Lung microvascular endothelial cell (primary cell): ENCODE measurements around the gene SYNDIG1. TPM values are rescaled to one million over a fixed set of nuclear protein-coding genes. Genes with fewer than 3 reads are reported as not detected.

ENCODE experiments used
- DNase-seq, 2 donors: peaks; one replicate each; pipeline versions ENCODE4 v3.0.0 to v3.0.0-alpha.2; 2010; ENCODE audit warnings: low read depth in 2 of 2
- total RNA-seq: library from RNA; depleted of rRNA; stranded (reverse); fragments of >200 nt; gene quantifications from 2 replicates; pipeline ENCODE4 v1.2.1, GENCODE V29; 2014

The SYNDIG1 gene
- total RNA-seq, 1 donor from 2014 or later: not detected

DNA sequence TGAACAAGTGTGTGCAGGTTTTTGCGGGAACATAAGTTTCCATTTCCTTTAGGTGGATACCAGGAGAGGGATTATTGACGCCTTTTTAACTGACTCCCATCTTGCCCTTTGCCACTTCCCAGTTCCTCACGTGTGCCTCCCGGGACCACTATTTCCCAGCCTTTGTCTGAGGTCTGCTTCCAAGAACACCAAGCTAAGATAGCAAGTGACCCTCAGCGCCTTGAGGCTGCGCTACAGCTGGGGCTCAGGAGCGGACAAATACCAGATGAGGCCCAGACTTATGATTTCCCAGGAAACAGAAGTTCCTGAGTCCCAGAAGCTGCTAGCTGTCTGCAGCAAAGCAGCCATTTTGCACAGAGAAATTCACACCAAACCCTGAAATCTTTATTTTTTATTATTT lies 216.7 kb downstream of the SYNDIG1 start:
- DNase-seq: no peak

DNA sequence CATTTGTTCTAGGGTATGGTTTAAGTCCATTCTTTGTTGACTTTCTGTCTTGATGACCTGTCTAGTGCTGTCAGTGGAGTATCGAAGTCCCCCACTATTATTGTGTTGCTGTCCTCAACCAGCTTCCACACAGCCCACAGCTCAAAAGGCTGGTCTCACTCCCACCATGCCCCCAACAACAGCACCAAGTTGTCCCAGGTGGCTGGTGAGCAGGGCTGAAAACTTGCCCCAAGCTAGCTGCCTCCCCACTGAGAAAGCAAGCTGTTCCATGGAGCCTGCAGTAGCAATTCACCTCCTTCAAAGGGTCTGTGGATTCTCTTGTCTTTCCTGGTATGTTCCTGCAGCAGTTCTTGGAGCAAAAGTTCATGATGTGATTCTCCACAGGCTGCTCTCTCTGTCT lies 221.0 kb downstream of the SYNDIG1 start:
- no peak for DNase-seq

DNA sequence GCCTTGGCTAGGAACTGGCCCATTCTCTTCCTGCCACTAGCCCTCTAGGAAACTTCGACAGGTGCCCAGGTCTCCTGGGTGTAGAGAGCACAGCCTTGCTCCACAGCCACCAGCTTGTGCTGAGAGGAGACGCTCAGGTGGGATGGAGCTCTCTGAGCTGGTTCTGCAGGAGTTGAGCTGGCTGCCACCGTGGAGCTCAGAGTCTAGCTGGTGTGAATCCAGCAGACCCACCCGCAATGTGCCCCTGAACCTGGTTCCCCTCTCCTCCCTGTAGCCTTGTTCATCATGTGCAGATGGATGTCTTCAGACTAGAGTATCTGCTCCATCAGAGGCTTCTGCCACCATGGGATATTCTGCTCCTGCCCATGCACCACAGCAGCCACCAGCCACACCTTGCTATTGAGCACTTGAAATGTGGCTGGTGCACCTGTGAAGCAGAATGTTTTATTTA lies 222.5 kb downstream of the SYNDIG1 start:
- DNase-seq: no peak

DNA sequence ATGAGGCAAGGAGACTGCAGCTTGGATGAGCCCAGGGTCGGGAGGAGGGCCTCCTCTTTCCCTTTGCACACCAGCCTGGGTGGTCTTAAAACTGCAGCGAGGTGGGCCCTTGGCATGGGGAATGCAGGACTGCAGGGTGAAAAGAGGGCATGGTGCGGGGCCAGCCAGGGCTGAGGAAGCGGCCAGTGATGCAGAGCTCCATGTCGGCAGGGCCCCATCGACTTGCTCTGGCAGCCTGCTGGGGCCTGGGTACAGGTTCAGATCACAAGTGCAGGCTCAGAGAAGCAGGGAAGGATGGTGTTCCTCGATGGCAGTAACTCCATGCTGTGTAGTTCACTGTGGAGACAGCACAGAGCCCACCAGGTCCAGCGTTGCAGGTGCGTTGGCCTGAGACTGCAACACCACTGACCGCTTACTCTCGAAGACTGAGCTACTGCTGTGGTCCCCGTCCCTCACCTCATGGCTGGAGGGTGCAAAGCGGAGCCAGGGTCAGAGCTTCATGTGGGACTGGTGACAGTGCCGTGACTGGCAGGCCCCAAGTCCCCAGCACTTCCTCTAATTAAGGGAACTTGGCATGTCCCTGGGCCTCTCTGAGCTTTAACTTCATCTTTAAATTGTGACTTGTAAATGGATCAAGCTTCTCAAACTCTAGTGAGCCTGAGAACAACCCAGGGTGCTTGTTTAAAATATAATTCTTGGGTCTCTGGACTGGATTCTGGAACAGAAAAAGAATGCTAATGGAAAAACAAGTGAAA lies 223.2 kb downstream of the SYNDIG1 start:
- no peak for DNase-seq

DNA sequence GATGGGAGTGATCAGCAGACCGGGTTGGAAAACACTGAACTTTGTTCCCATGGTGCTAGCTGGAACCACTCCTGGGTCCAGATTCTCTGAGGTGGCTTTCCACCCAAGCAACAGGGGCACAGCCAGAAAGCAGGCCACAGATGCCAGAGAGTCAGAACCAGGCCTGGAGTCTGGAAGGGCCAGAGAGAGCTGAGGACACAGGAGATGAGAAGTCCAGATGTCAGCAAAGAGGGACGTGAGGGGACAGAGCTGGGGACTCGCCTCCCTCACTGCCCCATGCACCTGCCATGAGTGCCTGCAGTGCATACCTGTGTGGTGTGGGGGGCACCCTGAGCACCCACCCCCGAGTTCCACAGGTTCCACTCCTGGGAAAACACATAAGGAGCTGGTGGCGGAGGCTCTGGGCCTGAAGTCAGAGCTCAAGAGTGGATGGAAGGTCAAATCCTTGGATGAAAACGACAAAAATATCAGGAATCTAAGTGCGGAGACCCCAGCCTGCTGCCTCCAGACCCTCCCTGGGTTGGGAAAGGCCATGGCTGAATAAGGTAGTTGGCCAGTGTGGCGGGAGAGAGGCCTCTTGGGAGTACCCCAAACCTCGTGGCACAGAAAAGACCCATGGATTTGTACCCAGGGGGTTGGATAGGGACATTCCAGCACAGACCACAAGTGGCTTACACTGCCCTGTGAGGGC lies 224.2 kb downstream of the SYNDIG1 start:
- no peak for DNase-seq

DNA sequence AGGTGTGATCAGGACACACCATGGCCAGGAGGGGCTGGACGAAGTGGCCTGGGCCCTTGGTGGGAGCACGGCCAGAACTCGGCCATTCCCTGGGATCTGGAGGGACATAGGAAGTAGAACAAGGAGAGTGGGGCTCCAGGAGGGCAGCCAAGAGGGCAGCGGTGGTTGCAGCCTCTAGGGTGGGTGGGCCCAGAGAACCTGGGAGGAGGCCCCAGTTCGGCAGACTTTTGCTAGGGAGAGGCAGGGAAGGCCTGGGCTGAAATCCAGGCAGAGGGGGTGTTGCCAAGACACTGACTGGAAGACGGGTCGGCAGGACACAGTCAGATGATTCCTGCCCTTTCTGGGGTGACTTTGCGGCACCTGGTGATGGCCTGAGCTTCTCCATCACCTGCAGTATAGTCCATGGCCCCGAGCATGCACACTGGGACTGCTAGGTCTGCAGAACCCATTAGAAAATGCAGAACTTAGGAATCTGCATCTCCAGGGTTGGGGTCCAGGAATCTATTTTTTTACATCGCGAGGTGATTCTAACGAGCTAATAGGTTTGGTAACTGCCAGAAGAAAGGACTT lies 224.8 kb downstream of the SYNDIG1 start:
- DNase-seq: no peak

DNA sequence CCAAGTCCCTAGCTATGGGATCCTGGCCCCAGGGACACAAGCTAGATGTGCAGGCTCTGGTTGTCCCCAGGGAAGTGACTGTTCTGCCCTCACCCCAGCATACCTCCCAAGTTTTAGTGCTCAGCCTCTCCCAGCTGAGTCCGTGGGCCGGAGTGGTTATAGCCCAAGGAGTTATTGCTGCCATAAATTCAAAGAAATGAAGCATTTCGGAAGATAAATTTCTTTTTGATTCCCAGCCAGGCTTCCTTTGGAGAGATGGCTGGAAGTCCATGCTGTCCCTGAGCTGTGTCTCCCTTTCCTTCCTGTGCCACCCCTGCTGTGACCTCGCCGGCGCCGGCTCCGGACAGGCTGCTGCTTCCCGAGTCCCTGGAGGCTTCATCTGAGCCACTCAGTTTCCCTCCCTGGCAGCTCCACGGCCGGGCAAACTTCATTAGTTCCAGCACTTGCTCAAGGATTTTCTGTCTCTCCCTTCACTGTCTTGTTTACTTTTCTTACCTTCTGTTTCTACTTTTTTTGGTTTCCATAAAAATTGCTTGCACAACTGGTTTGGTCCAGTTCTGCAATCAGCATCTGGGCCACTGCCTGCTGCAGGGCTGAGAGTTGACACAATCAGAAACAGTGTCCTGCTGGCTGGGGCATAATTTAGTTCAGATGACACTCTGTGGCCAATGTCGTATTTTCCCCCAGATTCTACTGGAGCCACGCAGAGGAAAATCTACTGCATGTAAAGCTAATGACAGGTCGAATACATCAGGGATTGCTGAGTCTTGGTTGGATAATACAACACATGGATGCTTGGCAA lies 225.5 kb downstream of the SYNDIG1 start:
- DNase-seq: no peak

DNA sequence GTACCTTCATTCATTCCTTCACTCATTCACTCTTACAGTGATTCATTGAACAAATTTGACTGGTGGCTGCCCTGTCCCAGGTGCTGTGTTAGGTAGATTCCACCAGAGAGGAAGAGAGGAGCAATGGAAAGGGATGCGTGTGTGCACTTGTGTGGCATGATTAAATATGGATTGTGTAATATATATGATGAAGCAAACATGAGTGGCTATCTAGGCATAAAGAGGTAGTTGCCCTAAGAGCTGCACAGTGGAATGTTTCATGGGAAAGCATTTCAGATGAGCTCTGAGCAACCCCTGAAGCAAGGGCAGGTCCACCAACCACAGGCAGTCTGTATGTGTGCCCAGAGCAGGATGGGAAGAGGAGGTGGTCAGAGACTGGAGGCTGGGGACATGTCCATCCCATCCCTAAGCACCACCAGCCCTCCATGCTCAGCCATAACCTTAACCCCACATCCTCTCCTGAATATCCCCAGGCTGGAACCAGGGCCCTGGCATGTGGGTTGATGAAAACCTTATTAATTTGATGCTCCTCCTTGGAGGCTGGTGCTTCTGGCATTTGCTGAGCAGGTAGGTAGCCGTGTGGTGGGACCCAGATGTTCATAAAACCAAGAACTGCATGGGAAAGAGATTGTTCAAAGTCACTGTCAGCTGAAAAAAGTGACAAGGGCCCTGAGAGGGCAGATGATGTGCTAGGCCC lies 226.2 kb downstream of the SYNDIG1 start:
- no peak for DNase-seq

DNA sequence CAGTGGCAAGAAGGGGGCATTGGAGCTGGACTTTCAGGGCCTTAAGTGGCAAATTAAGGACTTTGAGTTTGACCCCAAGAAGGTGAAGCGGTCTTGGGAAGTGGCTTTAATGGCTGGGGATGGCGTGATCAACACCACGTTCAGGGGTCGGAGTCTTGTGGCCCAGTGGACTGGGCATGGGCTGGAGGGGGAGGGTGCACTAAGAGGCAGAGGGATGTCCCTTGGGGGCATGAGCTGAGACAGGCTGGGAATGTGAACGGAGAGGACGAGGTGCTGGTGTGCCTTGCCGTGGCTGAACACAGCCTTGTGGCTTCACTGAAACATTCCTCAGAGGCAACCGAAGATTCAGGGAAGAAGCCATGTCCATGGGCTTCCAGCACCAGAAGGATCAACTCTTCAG lies 227.0 kb downstream of the SYNDIG1 start:
- no peak for DNase-seq

DNA sequence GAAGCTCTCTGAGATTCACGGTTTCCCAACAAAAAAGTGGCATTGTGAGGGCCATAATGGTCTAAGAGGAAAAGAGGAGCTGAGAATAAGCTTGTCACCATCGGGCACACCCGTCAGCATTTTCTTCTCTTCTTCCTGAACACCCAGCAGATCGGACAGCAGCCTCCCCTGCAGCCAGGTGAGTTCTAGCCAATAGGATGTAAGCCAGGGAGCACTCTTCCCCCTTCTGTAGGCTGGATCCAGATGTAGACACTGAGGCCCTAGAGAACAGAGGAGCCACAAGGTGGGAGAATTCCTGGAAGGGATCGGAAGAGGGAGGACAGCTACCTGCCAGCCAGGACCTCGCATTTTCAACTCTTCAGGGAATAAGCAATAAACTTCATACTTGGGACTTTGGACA lies 228.0 kb downstream of the SYNDIG1 start:
- no peak for DNase-seq

DNA sequence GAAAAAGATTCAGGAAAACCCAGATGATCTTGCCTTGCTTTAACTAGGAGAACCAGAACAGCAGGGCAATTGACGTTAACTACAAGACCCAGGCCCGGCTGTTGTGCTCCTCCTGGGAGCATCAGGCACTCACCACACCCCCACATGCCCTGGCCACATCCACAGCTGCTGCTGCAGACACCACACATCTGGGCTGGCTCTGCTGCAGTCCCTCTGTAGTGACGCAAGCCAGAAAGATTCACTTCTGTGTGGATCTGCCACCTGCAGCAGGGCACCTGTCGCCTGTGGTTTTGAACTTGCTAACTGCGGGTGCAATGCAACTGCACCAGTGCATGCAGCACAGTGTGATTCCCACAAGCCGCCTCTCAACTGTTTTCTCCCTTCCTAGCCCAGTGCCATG lies 228.8 kb downstream of the SYNDIG1 start:
- no peak for DNase-seq

DNA sequence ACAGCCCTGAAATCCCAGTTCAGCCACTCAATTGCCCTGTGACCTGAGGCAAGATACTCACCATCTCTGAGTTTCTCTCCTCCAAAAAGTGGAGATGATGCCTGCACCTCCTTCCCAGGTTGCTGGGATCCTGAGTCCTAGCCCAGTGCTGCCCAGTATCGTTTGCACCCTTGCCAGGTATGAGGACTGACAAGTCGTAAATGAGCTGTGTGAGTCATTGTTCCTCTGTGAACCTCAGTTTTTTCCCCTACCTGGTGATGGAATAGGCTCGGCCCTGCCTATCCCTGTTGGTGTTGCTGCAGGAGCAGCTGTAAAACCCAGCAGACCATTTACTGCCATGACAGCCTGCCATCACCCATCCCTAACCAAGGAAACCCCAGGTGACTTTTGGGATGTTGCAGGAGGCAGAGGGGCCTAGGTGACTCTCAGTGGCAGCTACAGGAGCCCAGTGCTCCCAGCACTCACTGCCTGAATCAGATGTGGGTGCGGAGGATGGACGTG lies 229.3 kb downstream of the SYNDIG1 start:
- no peak for DNase-seq

DNA sequence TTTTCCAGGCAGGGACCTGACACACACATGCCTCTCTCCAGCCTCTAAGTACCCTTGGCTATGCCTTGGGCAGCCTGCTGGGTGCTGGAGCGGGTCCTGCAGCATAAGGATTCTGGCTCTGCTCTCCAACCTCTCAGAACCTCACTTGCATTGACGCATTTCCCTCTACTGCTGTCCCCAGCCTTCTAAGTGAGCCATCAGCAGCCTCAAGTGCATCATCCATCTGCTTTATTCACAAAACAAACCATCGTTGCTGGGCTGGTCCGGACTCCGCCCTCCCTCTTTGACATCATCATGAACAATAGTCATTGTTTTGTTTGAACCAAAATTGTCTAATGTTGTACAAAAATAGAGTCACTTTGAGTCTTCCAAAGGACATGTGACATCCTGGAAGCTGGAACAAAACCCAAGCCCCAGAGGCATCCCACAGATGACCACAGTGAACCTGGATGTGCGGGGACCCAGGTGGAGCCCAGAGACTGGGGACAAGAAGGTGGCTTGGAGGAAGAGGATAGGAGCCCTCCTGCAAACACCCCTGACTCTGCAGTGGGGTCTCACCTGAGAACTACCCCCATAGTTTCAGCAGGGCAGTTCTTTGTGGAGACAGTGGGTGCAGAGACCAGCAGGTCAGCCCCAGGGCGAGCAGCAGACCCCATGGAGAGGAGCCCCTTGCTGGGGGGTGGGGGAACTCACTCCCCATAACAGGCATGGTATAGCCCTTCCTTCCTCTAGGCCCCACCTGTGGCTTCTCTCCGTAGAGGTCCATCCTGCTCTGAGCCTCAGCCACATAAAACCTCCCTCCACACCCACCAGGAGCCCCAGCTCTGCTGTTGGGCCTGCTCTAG lies 230.1 kb downstream of the SYNDIG1 start:
- DNase-seq: no peak

DNA sequence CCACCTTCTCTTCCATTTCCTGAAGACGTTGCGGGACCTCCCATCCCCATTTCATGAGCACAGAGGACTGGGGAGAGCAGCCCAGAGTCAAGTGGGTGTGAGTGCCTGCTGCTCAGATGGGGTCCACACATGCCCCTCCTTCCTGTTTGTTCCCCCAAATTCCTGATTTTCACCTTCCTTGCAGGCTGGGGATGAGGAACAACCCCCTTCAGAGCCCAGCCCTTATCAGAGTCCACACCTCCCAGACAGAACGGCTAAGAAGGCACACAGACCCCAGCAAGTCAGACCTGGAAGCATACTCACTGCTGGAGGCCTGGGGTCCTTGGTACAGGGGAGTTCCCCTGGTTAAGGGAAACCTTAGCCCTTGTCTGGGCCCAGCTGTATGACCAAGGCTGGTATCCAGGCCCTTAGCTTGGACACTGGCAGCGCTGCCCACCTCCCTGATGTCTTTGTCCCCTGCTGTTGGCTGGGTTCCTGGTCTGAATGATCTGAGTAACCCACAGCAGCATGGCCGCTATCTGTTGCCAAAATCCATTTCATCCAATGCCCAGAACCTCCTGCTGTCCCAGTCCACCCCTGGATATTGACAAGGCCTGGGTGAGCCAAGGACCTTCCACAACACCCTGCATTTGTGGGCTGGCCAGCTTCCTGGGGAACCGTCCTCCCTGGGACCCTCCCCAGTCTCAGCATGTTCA lies 230.9 kb downstream of the SYNDIG1 start:
- DNase-seq: no peak

DNA sequence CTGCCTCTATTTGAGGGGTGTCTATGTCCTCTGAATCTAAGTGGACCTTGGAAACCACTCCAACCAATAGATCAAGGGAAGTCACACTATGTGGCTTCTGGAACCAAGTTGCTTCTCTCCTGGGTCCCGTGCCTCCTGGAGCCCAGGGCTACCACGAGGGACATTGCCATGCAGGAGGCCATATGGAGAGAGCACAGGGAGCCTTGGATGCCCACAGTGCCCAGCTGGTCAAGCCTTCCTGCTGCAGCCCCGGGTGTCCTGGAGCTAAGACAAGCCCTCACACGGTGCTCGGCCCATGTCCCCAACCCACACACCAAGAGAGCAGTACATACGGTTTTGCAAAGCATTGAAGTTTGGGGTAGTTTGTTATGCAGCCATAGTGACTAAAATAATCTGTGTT lies 231.6 kb downstream of the SYNDIG1 start:
- no peak for DNase-seq

DNA sequence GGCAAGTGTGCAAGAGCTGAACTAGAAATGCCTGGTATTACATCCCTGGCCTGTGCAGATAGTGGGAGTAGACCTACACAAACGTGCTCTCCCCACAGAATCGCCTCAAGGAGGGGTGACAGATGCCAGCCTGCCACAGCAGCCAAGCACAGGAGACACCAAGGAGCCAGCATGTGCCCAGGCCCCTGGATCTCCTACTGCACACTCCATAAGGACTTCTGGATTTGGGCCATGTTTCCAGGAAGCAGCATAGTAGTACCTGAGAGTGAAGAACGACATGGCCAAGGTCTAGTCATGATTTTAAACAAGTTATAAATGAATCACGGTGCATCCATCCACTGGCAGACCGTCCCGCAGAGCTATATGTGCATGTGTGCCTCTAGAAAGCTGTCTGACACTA lies 232.2 kb downstream of the SYNDIG1 start:
- DNase-seq: no peak

DNA sequence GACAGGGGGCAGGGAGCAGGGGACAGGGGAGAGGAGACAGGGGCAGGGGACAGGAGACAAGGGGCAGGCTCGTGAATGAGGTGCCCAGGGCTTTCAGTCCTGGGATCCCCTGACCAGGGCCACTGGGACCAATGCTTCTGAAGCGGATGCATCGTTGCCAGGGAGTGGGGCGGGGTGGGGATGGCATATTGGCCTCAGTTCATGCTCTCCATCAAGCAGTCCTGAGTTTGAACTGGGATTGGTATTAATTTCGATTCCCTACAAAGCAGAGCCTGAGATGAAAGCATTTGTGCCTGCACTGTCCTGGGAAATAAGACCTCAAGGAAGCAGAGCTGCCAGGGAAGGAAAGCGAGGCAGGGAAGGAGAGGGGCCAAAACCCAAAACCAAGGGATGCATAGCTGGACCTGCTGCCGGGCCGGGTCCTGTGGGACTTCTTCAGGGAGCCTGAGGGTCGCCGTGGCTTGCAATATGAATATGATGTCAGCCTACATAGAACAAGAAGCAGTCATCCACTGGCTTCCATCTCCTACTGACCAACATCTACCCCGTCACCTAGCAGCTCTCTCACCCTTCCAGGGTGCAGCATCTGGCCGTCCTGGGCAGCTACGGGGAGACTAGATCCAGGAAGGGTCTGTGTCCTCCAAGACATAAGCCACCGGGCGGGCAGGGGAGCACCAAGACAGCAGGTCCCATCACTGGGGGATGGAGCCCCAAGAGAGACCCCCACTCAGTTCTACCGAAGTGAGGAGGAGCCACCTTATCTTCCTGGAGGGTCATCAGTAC lies 233.3 kb downstream of the SYNDIG1 start:
- DNase-seq: no peak

DNA sequence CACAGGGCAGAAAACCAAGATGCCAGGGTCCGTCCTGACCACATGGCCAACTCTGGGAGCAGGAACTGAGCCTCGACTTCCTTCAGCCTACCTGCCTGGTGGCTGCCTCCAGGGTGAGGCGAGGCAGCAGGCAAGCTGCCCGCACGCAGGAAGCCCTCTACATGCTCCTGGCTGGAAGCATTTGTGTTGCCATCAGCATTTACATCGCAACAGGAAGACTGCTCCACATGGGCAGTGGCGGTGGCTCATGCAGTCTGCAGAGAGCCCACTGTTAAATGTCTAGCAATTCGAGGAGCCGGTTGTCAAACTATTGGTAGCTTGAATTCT lies 233.8 kb downstream of the SYNDIG1 start:
- DNase-seq: no peak

DNA sequence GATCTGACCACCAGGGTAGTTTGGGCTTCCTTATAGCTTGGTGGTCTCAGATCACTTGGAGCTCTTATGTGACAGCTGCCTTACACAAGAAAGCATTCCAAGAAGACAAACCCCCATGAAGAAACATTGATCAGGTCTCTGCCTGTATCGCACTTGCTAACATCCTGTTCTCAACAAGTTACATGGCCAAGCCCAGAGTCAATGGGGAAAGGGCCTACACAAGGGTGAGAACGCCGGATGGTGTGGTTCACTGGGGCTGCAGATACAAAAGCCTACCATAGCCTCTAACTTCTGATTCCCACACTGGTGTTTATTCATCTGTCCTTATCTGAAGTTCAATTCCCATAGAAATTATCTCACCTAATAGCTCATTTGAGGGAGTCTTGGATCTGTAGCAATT lies 235.5 kb downstream of the SYNDIG1 start:
- DNase-seq: no peak
